Iris pigment epithelial cell (primary cell): ENCODE results near the gene GPR84.
"Not testable (repeated sequence)": the region's sequence is repeated elsewhere in the genome, so short reads cannot be mapped to it uniquely, and the experiment has no call there.

ENCODE experiments used
- DNase-seq: peaks from one replicate; pipeline ENCODE4 v3.0.0-alpha.2; 2011; ENCODE audit warnings: low read depth

The GPR84 gene

GRCh38 chr12:54356228-54356627 lies 8.1 kb downstream of the GPR84 start:
- DNase-seq: no peak

- no peak for DNase-seq
These were observed 9.0 kb downstream of the GPR84 start for GRCh38 chr12:54355104-54355815.

GRCh38 chr12:54354271-54354670 lies 10.0 kb downstream of the GPR84 start:
- not testable (repeated sequence) for DNase-seq

GRCh38 chr12:54352891-54353874 lies 11.1 kb downstream of the GPR84 start:
- DNase-seq: peak; percentile 36

- peak; percentile 77 for DNase-seq
These were observed 12.2 kb downstream of the GPR84 start for GRCh38 chr12:54352022-54352531.

- no peak for DNase-seq
These were observed 12.9 kb downstream of the GPR84 start for GRCh38 chr12:54351341-54351740.

GRCh38 chr12:54350743-54351142 lies 13.5 kb downstream of the GPR84 start:
- no peak for DNase-seq

GRCh38 chr12:54349679-54350078 lies 14.6 kb downstream of the GPR84 start:
- no peak for DNase-seq

GRCh38 chr12:54349036-54349435 lies 15.2 kb downstream of the GPR84 start:
- DNase-seq: no peak

GRCh38 chr12:54341378-54342300 lies 22.6 kb downstream of the GPR84 start:
- no peak for DNase-seq

- no peak for DNase-seq
These were observed 23.4 kb downstream of the GPR84 start for GRCh38 chr12:54340846-54341245.

- DNase-seq: peak; percentile 63
These were observed 25.5 kb downstream of the GPR84 start for GRCh38 chr12:54338698-54339296.

GRCh38 chr12:54337854-54338650 lies 26.2 kb downstream of the GPR84 start:
- peak; percentile 60 for DNase-seq

GRCh38 chr12:54337280-54337842 lies 26.9 kb downstream of the GPR84 start:
- DNase-seq: no peak

- DNase-seq: no peak
These were observed 30.8 kb downstream of the GPR84 start for GRCh38 chr12:54333420-54334034.

- DNase-seq: no peak
These were observed 32.8 kb downstream of the GPR84 start for GRCh38 chr12:54331461-54331860.

GRCh38 chr12:54330442-54330841 lies 33.8 kb downstream of the GPR84 start:
- DNase-seq: no peak

- DNase-seq: no peak
These were observed 34.5 kb downstream of the GPR84 start for GRCh38 chr12:54329759-54330158.

GRCh38 chr12:54328595-54329337 lies 35.5 kb downstream of the GPR84 start:
- DNase-seq: no peak
